Measurements from ENCODE around the gene SCNM1.
A peak's percentile ranks its signal among the peaks of the same experiment; 100 is the strongest.

Gene SCNM1

GRCh38 chr1:151147132-151147503 is 18.8 kb upstream of the SCNM1 start:
- Histone ChIP-seq H3K27ac (replicated peaks) (no peak overlapping the region), H3K27me3 (ENCODE audit: insufficient read depth, poor library complexity, severe bottlenecking) (peaks cover 16% of the 10 kb centered on the region), H3K4me3 (replicated peaks; ENCODE audit: insufficient read depth, low read length) (peak overlapping the region; percentile 71)
- TF ChIP-seq CTCF (IDR thresholded peaks at IDR 0.05; ENCODE audit: insufficient read depth, low read length): no peak
- no peak for TF ChIP-seq GABPA (IDR thresholded peaks at IDR 0.05; ENCODE audit: low read depth)
- no peak for TF ChIP-seq SPI1 (IDR thresholded peaks at IDR 0.05; ENCODE audit: borderline replicate concordance, low read depth)
- TF ChIP-seq REST (IDR thresholded peaks at IDR 0.05; ENCODE audit: insufficient replicate concordance, low read depth): no peak
- DNase-seq (ENCODE audit: low read depth in 1 of 2, low spot score in 1 of 2): no peak

GRCh38 chr1:151147665-151148064 is 18.3 kb upstream of the SCNM1 start:
- H3K27ac ChIP-seq (replicated peaks): no peak overlapping the region
- no peak overlapping the region for H3K4me3 ChIP-seq (replicated peaks; ENCODE audit: insufficient read depth, low read length)
- no peak for DNase-seq (ENCODE audit: low read depth in 1 of 2, low spot score in 1 of 2)
- TF ChIP-seq POLR2AphosphoS5 (IDR thresholded peaks at IDR 0.05; ENCODE audit: low read depth) (no peak), REST (IDR thresholded peaks at IDR 0.05; ENCODE audit: insufficient replicate concordance, low read depth) (no peak), CTCF (IDR thresholded peaks at IDR 0.05; ENCODE audit: insufficient read depth, low read length) (no peak), GABPA (IDR thresholded peaks at IDR 0.05; ENCODE audit: low read depth) (no peak)
- peaks cover 16% of the 10 kb centered on the region for H3K27me3 ChIP-seq (ENCODE audit: insufficient read depth, poor library complexity, severe bottlenecking)

- no peak for TF ChIP-seq GABPA (IDR thresholded peaks at IDR 0.05; ENCODE audit: low read depth)
- no peak for TF ChIP-seq SPI1 (IDR thresholded peaks at IDR 0.05; ENCODE audit: borderline replicate concordance, low read depth)
- TF ChIP-seq REST (IDR thresholded peaks at IDR 0.05; ENCODE audit: insufficient replicate concordance, low read depth): no peak
- no peak for TF ChIP-seq POLR2AphosphoS5 (IDR thresholded peaks at IDR 0.05; ENCODE audit: low read depth)
- no peak for TF ChIP-seq CTCF (IDR thresholded peaks at IDR 0.05; ENCODE audit: insufficient read depth, low read length)
- peak within 1 kb of the TSS; percentile 84 for H3K27ac ChIP-seq (replicated peaks)
- DNase-seq (ENCODE audit: low read depth in 1 of 2, low spot score in 1 of 2): peak; percentile 77 to 92
- no peaks in the 10 kb centered on the region for H3K27me3 ChIP-seq (ENCODE audit: insufficient read depth, poor library complexity, severe bottlenecking)
- H3K4me3 ChIP-seq (replicated peaks; ENCODE audit: insufficient read depth, low read length): peak within 1 kb of the TSS; percentile 49
Measured at GRCh38 chr1:151156515-151156819, 9.5 kb upstream of the SCNM1 start, which contains the start of gene TNFAIP8L2. Gene TNFAIP8L2 (plus strand): TSS chr1:151156649. CDS start chr1:151158698, 2,049 bp downstream.

Measured in HL-60 (cell line).